Peyer's patch (tissue), 4 donors: ENCODE data around the gene SLC49A4. TPM values are rescaled to one million over a fixed set of nuclear protein-coding genes. Genes with fewer than 3 reads are reported as not detected.

Experiments
- DNase-seq, 3 donors: peaks; one replicate each; pipeline ENCODE4 v3.0.0-alpha.2; 2017 to 2019
- H3K27ac ChIP-seq, 4 donors: fragments of 200-600 bp; sonication (generic); one replicate each; pipeline ENCODE4 v1.5.1; 2016 to 2019
- H3K27me3 ChIP-seq, 2 donors: fragments of 200-600 bp; sonication (generic); one replicate each; pipeline ENCODE4 v1.5.1; 2019
- H3K36me3 ChIP-seq, 3 donors: fragments of 200-600 bp; sonication (generic); one replicate each; pipeline ENCODE4 v1.5.1; 2016 to 2019
- H3K4me1 ChIP-seq, 4 donors: fragments of 200-600 bp; sonication (generic); one replicate each; pipeline ENCODE4 v1.5.1; 2016 to 2019
- H3K4me3 ChIP-seq, 4 donors: fragments of 200-600 bp; sonication (generic); 1 replicate in 3 of 4; 2 replicates in 1 of 4; pipeline ENCODE4 v1.5.1; 2016 to 2019; ENCODE audit warnings: mild to moderate bottlenecking in 1 of 4
- H3K9me3 ChIP-seq, 4 donors: fragments of 200-600 bp; sonication (generic); one replicate each; pipeline ENCODE4 v1.5.1; 2016 to 2019; ENCODE audit warnings: mild to moderate bottlenecking in 1 of 4
- CTCF ChIP-seq, 6 experiments: fragments of 450-650 bp in 4 of 6; fragments of 200-600 bp in 2 of 6; sonication (generic) in 1 of 6; IDR thresholded peaks; one replicate each; pipeline ENCODE4 v1.5.1; 2017 to 2019; ENCODE audit warnings: antibody characterized with exemption in 6 of 6, mild to moderate bottlenecking in 3 of 6, moderate library complexity in 1 of 6
- POLR2A ChIP-seq, 2 donors: fragments of 450-650 bp; IDR thresholded peaks; one replicate each; pipeline ENCODE4 v1.5.1; 2017; ENCODE audit warnings: antibody characterized with exemption in 2 of 2, mild to moderate bottlenecking in 2 of 2, moderate library complexity in 2 of 2
- total RNA-seq, 4 donors: library from RNA; depleted of rRNA; stranded (reverse); fragments of >200 nt; gene quantifications; one replicate each; pipeline ENCODE4 v1.1.0, GENCODE V29; 2016

SLC49A4 gene
- total RNA-seq, 4 donors from 2014 or later, result 3.3 to 29.4 (median 13.0) TPM

- Histone ChIP-seq H3K27ac (no peak overlapping the region), H3K27me3 (peaks cover 0 to 11% of the 10 kb centered on the region in 2 donors), H3K9me3 (no peaks in the 10 kb centered on the region), H3K4me1 (peaks cover 0 to 8% (median 4%) of the 10 kb centered on the region in 4 donors), H3K4me3 (peak overlapping the region in 3 of 4 donors; percentile 23 to 42 (median 29)), H3K36me3 (no peaks in the 10 kb centered on the region)
- DNase-seq, result no peak
- TF ChIP-seq CTCF (IDR thresholded peaks at IDR 0.05) (peak in 2 of 6 experiments; percentile 3 to 17), POLR2A (IDR thresholded peaks at IDR 0.05) (no peak)
Measured at GRCh38 chr3:122921791-122922651, 127.2 kb downstream of the SLC49A4 start.

- peaks cover 0 to 8% (median 4%) of the 10 kb centered on the region in 4 donors for H3K4me1 ChIP-seq
- H3K4me3 ChIP-seq, result no peak overlapping the region
- no peak for DNase-seq
- H3K9me3 ChIP-seq, result no peaks in the 10 kb centered on the region
- H3K36me3 ChIP-seq, result no peaks in the 10 kb centered on the region
- TF ChIP-seq POLR2A (IDR thresholded peaks at IDR 0.05) (no peak), CTCF (IDR thresholded peaks at IDR 0.05) (no peak)
- no peak overlapping the region for H3K27ac ChIP-seq
- peaks cover 0 to 11% of the 10 kb centered on the region in 2 donors for H3K27me3 ChIP-seq
Measured at GRCh38 chr3:122923611-122924010, 128.7 kb downstream of the SLC49A4 start.

GRCh38 chr3:122924056-122924455 is 129.2 kb downstream of the SLC49A4 start:
- TF ChIP-seq POLR2A (IDR thresholded peaks at IDR 0.05) (no peak), CTCF (IDR thresholded peaks at IDR 0.05) (no peak)
- Histone ChIP-seq H3K4me3 (no peak overlapping the region), H3K4me1 (peaks cover 0 to 8% (median 4%) of the 10 kb centered on the region in 4 donors), H3K36me3 (no peaks in the 10 kb centered on the region), H3K27me3 (peaks cover 0 to 11% of the 10 kb centered on the region in 2 donors), H3K9me3 (no peaks in the 10 kb centered on the region), H3K27ac (no peak overlapping the region)
- no peak for DNase-seq

GRCh38 chr3:122925756-122926155 is 130.9 kb downstream of the SLC49A4 start:
- no peaks in the 10 kb centered on the region for H3K9me3 ChIP-seq
- H3K27me3 ChIP-seq, result peaks cover 0 to 11% of the 10 kb centered on the region in 2 donors

GRCh38 chr3:122926322-122926721 is 131.5 kb downstream of the SLC49A4 start:
- H3K9me3 ChIP-seq, result no peaks in the 10 kb centered on the region
- DNase-seq, result no peak
- no peak overlapping the region for H3K27ac ChIP-seq
- peaks cover 0 to 11% of the 10 kb centered on the region in 2 donors for H3K27me3 ChIP-seq
- H3K4me3 ChIP-seq, result no peak overlapping the region
- H3K36me3 ChIP-seq, result no peaks in the 10 kb centered on the region
- peaks cover 0 to 8% (median 4%) of the 10 kb centered on the region in 4 donors for H3K4me1 ChIP-seq
- no peak for TF ChIP-seq CTCF (IDR thresholded peaks at IDR 0.05)
- no peak for TF ChIP-seq POLR2A (IDR thresholded peaks at IDR 0.05)

More at GRCh38 chr3:122925756-122926155, 130.9 kb downstream of the SLC49A4 start:
- Histone ChIP-seq H3K4me3 (no peak overlapping the region), H3K4me1 (peaks cover 0 to 8% (median 4%) of the 10 kb centered on the region in 4 donors), H3K36me3 (no peaks in the 10 kb centered on the region), H3K27ac (no peak overlapping the region)
- no peak for TF ChIP-seq CTCF (IDR thresholded peaks at IDR 0.05)
- no peak for TF ChIP-seq POLR2A (IDR thresholded peaks at IDR 0.05)
- DNase-seq, result no peak
